Stomach (tissue), 9 donors: Measurements from ENCODE around the gene PNRC1. TPM values are rescaled to one million over a fixed set of nuclear protein-coding genes. Genes with fewer than 3 reads are reported as not detected.
"Not testable (repeated sequence)": the region's sequence is repeated elsewhere in the genome, so short reads cannot be mapped to it uniquely, and the experiment has no call there.

ENCODE experiments used
- DNase-seq, 2 donors: peaks; one replicate each; pipeline versions ENCODE4 v3.0.0 to v3.0.0-alpha.2; 2013 to 2019
- H3K27ac ChIP-seq, 5 donors: fragments of 200-600 bp in 4 of 5; sonication (generic) in 4 of 5; one replicate each; pipeline ENCODE4 v1.5.1; 2013 to 2019; ENCODE audit warnings: mild to moderate bottlenecking in 1 of 5, moderate library complexity in 1 of 5
- H3K27me3 ChIP-seq, 3 donors: fragments of 200-600 bp; sonication (generic); one replicate each; pipeline ENCODE4 v1.5.1; 2017 to 2019; ENCODE audit warnings: mixed run types in 1 of 3
- H3K36me3 ChIP-seq, 4 donors: fragments of 200-600 bp; sonication (generic); 1 replicate in 3 of 4; 2 replicates in 1 of 4; pipeline ENCODE4 v1.5.1; 2016 to 2019
- H3K4me1 ChIP-seq, 4 donors: fragments of 200-600 bp; sonication (generic); one replicate each; pipeline ENCODE4 v1.5.1; 2016 to 2019
- H3K4me3 ChIP-seq, 4 donors: fragments of 200-600 bp; sonication (generic) in 3 of 4; one replicate each; pipeline ENCODE4 v1.5.1; 2016 to 2019; ENCODE audit warnings: mild to moderate bottlenecking in 1 of 4
- H3K9me3 ChIP-seq, 4 donors: fragments of 200-600 bp; sonication (generic); one replicate each; pipeline ENCODE4 v1.5.1; 2016 to 2019
- EP300 ChIP-seq: sonication (generic); formaldehyde crosslinking; IDR thresholded peaks from one replicate; pipeline ENCODE4 v1.6.1; 2017; ENCODE audit warnings: antibody characterized with exemption
- POLR2A ChIP-seq, 4 donors: fragments of 450-650 bp; IDR thresholded peaks; one replicate each; pipeline ENCODE4 v1.6.1; 2016; ENCODE audit warnings: antibody characterized with exemption in 4 of 4, control low read depth in 2 of 4, mild to moderate bottlenecking in 1 of 4, moderate library complexity in 1 of 4
- POLR2AphosphoS5 ChIP-seq, 3 donors: sonication (generic); formaldehyde crosslinking; IDR thresholded peaks; one replicate each; pipeline ENCODE4 v1.6.1; 2016; ENCODE audit warnings: antibody characterized with exemption in 3 of 3
- WGBS, 5 donors: extraction: QIAGEN DNeasy Blood & Tissue Kit in 3 of 5; methylation state at CpG; one replicate each; pipeline versions ENCODE4 v1.1.5 to v1.1.7; 2013 to 2018; 5-methylcytosine and 5-hydroxymethylcytosine counted together
- intact Hi-C: fragments of 100-400 bp; cut with DNase I; formaldehyde crosslinking; loops from one replicate; pipeline ENCODE4 v1.15.1; 2023; ENCODE audit warnings: low total_unique reads
- polyA plus RNA-seq, 3 donors: library from polyadenylated mRNA; stranded (reverse); fragments of 200-250 nt; gene quantifications; one replicate each; pipeline ENCODE4 v1.2.3, GENCODE V29; 2013
- total RNA-seq, 5 donors: library from RNA; depleted of rRNA; stranded (reverse); fragments of >200 nt; gene quantifications; one replicate each; pipeline versions ENCODE4 v1.1.0 to v1.2.3, GENCODE V29; 2014 to 2016
- TF ChIP-seq, protein P1 (sequence below), 7 experiments: fragments of 450-650 bp in 4 of 7; fragments of 200-600 bp in 3 of 7; sonication (generic) in 3 of 7; IDR thresholded peaks; one replicate each; pipeline ENCODE4 v1.5.1; 2016 to 2019; ENCODE audit warnings: antibody characterized with exemption in 7 of 7, control low read depth in 2 of 7, mild to moderate bottlenecking in 1 of 7
- donor health status: healthy with polysubstance abuse.
- donor health status: Bipolar disorder and iron deficiency.
- donor health status: healthy.

The PNRC1 gene
- total and polyA plus RNA-seq, 8 donors: 38.5 to 265 (median 129) TPM

DNA sequence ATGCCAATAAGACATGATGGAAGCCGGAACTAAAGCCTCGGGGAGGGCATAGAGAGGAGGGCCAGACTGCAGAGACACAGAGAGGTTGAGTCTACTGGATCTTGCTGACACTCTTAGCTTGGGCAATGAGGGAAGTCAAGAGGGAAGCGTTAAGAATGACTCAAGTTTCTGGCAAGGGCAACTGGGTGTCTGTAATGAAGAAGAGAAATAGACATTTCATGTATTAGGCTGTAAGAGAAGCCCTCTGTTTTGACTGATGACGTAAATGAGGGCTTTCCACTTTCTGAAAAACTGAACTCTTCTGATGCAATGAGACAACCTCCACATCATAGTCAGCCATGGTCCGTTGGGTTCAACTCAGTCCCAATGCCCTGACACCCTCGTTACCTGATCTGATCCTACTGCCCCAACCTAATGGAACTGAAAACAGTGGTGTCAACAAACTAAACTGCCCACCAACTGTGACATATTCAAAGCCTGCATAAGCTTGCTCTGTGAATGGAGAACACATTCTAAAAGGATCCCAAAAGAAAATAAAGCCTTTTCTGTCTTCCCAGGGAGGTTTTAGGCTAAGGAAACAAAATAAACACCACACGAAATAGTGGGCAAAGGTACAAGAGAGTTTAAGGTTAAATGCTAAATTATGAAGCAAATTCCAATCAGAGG is 45.8 kb upstream of the PNRC1 start:
- H3K36me3 ChIP-seq: no peaks in the 10 kb centered on the region
- WGBS, 5 donors: 62 to 82% (median 71%) methylated on average over 7 of the region's 7 CpGs
- H3K27ac ChIP-seq: peak overlapping the region; percentile 64 to 96 (median 87)
- peaks cover 18 to 47% (median 29%) of the 10 kb centered on the region in 4 donors for H3K4me1 ChIP-seq
- peak in 1 of 2 donors; percentile 54 for DNase-seq
- no peaks in the 10 kb centered on the region for H3K27me3 ChIP-seq
- H3K9me3 ChIP-seq: peaks cover 2 to 16% (median 6%) of the 10 kb centered on the region in 4 donors
- no peak overlapping the region for H3K4me3 ChIP-seq
- TF ChIP-seq EP300 (no peak), POLR2AphosphoS5 (IDR thresholded peaks at IDR 0.05) (peak in 2 of 3 donors; percentile 18 to 51), POLR2A (IDR thresholded peaks at IDR 0.05) (no peak)
- intact Hi-C loops: no loop called here

DNA sequence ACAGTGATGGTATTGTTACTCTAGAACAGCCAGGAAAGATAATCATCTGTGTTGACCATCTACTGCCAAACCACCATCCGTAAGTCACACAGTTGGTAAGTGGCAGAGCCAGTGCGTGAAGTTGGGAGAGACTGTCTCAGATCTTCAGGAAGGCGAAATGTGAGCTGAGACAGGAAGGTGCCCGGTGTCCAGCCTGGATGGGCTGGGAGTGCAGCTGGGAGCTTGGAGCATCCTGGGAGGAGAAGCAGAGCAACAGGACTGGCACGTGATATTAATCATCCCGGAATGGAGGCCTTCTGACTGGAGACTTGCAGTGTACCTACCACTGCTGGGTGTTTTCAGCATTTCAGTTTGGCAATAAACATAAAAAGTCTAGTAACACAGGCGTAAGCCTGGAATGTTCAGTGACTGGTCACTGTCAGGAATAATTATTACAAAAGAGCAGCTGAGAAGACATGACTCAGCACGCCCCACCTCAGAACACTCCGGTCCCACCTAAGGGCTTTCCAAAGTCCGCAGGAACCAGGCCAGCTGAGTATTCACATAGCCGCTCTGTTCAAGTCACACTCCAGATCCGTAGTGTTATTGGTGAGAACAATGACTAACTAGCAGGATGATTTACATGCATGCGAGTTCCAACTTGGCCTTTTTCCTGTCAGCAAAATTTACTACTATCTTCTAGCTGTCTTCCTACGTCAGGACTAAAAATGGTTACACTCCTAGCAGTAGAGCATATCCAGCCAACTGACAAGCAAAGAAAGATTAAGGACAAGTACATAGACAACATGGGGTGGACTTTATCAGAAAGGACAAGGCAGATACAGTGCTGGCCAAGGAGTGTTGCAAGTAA is 45.1 kb upstream of the PNRC1 start:
- peaks cover 18 to 47% (median 29%) of the 10 kb centered on the region in 4 donors for H3K4me1 ChIP-seq
- TF ChIP-seq EP300 (peak; percentile 91), POLR2AphosphoS5 (IDR thresholded peaks at IDR 0.05) (peak; percentile 55 to 97 (median 88))
- TF ChIP-seq, protein P1, sequence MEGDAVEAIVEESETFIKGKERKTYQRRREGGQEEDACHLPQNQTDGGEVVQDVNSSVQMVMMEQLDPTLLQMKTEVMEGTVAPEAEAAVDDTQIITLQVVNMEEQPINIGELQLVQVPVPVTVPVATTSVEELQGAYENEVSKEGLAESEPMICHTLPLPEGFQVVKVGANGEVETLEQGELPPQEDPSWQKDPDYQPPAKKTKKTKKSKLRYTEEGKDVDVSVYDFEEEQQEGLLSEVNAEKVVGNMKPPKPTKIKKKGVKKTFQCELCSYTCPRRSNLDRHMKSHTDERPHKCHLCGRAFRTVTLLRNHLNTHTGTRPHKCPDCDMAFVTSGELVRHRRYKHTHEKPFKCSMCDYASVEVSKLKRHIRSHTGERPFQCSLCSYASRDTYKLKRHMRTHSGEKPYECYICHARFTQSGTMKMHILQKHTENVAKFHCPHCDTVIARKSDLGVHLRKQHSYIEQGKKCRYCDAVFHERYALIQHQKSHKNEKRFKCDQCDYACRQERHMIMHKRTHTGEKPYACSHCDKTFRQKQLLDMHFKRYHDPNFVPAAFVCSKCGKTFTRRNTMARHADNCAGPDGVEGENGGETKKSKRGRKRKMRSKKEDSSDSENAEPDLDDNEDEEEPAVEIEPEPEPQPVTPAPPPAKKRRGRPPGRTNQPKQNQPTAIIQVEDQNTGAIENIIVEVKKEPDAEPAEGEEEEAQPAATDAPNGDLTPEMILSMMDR (IDR thresholded peaks at IDR 0.05): no peak
- intact Hi-C loops: no loop called here
- DNase-seq: peak; percentile 72 to 94
- no peaks in the 10 kb centered on the region for H3K36me3 ChIP-seq
- peaks cover 2 to 16% (median 6%) of the 10 kb centered on the region in 4 donors for H3K9me3 ChIP-seq
- 26 to 37% (median 32%) methylated on average over 14 of the region's 14 CpGs for whole genome bisulfite sequencing, 5 donors
- H3K4me3 ChIP-seq: no peak overlapping the region
- H3K27me3 ChIP-seq: no peaks in the 10 kb centered on the region
- peak overlapping the region; percentile 64 to 96 (median 87) for H3K27ac ChIP-seq

DNA sequence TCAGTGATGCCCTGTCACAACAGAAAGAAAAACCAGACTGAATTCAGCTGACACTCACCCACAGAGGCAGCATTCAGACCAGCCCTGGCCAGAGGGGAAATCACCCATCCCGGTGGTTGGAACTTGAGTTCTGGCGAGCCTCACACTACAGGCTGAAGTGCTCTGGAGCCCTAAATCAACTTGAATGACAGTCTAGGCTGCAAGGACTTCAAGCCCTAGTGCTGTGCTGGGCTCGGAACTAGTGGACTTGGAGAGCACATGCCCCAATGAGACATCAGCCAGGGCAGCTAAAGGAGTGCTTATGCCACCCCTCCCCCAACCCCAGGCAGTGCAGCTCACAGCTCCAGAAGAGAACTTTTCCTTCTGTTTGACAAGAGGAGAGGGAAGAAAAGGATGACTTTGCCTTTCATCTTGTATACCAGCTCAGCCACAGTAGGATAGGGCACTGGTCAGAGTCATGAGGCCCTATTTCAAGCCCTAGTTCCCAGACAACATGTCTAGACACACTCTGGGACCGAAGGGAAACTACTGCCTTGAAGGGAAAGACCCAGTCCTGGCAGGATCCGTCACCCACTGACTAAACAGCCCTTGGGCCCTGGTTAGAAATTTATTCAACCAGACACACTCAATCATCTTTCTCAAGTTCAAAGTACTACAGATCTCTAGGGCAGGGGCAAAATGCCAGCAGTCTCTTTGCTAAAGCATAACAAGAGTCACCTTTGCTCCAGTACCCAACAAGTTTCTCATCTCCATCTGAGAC is 43.2 kb upstream of the PNRC1 start:
- intact Hi-C loops: no loop called here

DNA sequence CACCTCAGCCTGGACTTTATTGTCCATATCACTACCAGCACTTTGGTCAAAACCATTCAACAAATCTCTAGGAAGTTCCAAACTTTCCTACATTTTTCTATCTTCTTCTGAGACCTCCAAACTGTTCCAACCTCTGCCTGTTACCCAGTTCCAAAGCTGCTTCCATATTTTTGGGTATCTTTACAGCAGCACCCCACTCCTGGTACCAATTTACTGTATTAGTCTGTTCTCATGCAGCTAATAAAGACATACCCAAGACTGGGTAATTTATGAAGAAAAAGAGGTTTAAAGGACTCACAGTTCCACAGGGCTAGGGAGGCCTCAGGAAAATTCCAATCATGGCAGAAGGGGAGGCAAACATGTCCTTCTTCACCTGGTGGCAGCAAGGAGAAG is 42.7 kb upstream of the PNRC1 start:
- intact Hi-C loops, H3K27ac ChIP-seq, DNase-seq: not testable (repeated sequence)

More for the DNA sequence above, 43.2 kb upstream of the PNRC1 start:
- H3K27ac ChIP-seq: peak overlapping the region in 4 of 5 donors; percentile 85 to 96 (median 90)
- H3K4me1 ChIP-seq: peaks cover 16 to 46% (median 29%) of the 10 kb centered on the region in 4 donors
- DNase-seq: peak in 1 of 2 donors; percentile 30
- no peaks in the 10 kb centered on the region for H3K27me3 ChIP-seq
- no peak overlapping the region for H3K4me3 ChIP-seq
- no peak for TF ChIP-seq EP300
- TF ChIP-seq, protein P1 (IDR thresholded peaks at IDR 0.05): no peak
- TF ChIP-seq POLR2A (IDR thresholded peaks at IDR 0.05): no peak
- no peak for TF ChIP-seq POLR2AphosphoS5 (IDR thresholded peaks at IDR 0.05)
- WGBS, 5 donors: 69 to 88% (median 85%) methylated on average over 5 of the region's 5 CpGs
- H3K36me3 ChIP-seq: no peaks in the 10 kb centered on the region
- peaks cover 2 to 16% (median 6%) of the 10 kb centered on the region in 4 donors for H3K9me3 ChIP-seq

DNA sequence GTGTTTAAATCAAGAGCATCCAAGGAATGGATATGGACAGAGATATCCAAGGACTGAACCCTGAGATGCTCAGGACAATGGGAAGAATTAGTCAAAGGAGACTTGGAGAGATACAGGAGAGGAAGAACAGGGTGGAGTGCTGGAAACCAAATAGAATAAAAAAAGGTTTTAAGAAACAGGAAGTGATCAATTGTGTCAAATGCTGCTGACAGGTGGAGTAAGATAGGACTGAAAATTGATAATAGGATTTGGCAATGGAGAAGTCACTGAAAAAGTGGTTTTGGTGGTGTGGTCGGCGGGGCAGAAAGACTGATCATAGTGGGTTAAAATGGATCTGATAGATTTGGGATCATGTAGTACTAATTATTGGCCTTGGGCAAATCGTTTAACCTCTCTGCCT is 37.9 kb upstream of the PNRC1 start:
- no peak for DNase-seq
- H3K27ac ChIP-seq: no peak overlapping the region
- intact Hi-C loops: no loop called here
- H3K9me3 ChIP-seq: peaks cover 0 to 9% (median 6%) of the 10 kb centered on the region in 4 donors
- H3K36me3 ChIP-seq: no peaks in the 10 kb centered on the region
- peaks cover 0 to 15% (median 0%) of the 10 kb centered on the region in 4 donors for H3K4me1 ChIP-seq
- H3K4me3 ChIP-seq: no peak overlapping the region
- H3K27me3 ChIP-seq: no peaks in the 10 kb centered on the region
- WGBS, 5 donors: 82 to 90% (median 90%) methylated on average over 3 of the region's 3 CpGs
- TF ChIP-seq POLR2AphosphoS5 (IDR thresholded peaks at IDR 0.05) (no peak), POLR2A (IDR thresholded peaks at IDR 0.05) (no peak), EP300 (no peak)
- TF ChIP-seq, protein P1 (IDR thresholded peaks at IDR 0.05): no peak

More for the DNA sequence above, 42.7 kb upstream of the PNRC1 start:
- H3K27me3 ChIP-seq, H3K4me3 ChIP-seq, H3K36me3 ChIP-seq: not testable (repeated sequence)
- Histone ChIP-seq H3K9me3 (peaks cover 2 to 16% (median 6%) of the 10 kb centered on the region in 4 donors), H3K4me1 (peaks cover 15 to 41% (median 29%) of the 10 kb centered on the region in 4 donors)
